ENCODE results near the gene MICAL3.
"Not testable (repeated sequence)": the region's sequence is repeated elsewhere in the genome, so short reads cannot be mapped to it uniquely, and the experiment has no call there.

The MICAL3 gene

GRCh38 chr22:17772249-17772957 is 252.0 kb downstream of the MICAL3 start:
- H3K4me3 ChIP-seq (ENCODE audit: low read length) = peak overlapping the region; percentile 68
- DNase-seq (ENCODE audit: low read depth) = no peak
- TF ChIP-seq CTCF (conservative IDR thresholded peaks at IDR 0.05; ENCODE audit: low read length) = no peak

- TF ChIP-seq CTCF (conservative IDR thresholded peaks at IDR 0.05; ENCODE audit: low read length) = no peak
- no peak for DNase-seq (ENCODE audit: low read depth)
- no peak overlapping the region for H3K4me3 ChIP-seq (ENCODE audit: low read length)
These were observed 253.9 kb downstream of the MICAL3 start for GRCh38 chr22:17770180-17771077.

GRCh38 chr22:17769716-17770082 is 254.7 kb downstream of the MICAL3 start:
- no peak for TF ChIP-seq CTCF (conservative IDR thresholded peaks at IDR 0.05; ENCODE audit: low read length)
- DNase-seq (ENCODE audit: low read depth) = no peak
- no peak overlapping the region for H3K4me3 ChIP-seq (ENCODE audit: low read length)

- TF ChIP-seq CTCF (conservative IDR thresholded peaks at IDR 0.05; ENCODE audit: low read length) = no peak
- no peak overlapping the region for H3K4me3 ChIP-seq (ENCODE audit: low read length)
- DNase-seq (ENCODE audit: low read depth) = no peak
These were observed 255.2 kb downstream of the MICAL3 start for GRCh38 chr22:17769013-17769715.

- TF ChIP-seq CTCF (conservative IDR thresholded peaks at IDR 0.05; ENCODE audit: low read length) = no peak
- H3K4me3 ChIP-seq (ENCODE audit: low read length) = no peak overlapping the region
- DNase-seq (ENCODE audit: low read depth) = no peak
These were observed 256.9 kb downstream of the MICAL3 start for GRCh38 chr22:17767233-17768065.

- not testable (repeated sequence) for H3K4me3 ChIP-seq (ENCODE audit: low read length); DNase-seq (ENCODE audit: low read depth)
These were observed 259.5 kb downstream of the MICAL3 start for GRCh38 chr22:17764852-17765251.

- H3K4me3 ChIP-seq (ENCODE audit: low read length) = no peak overlapping the region
- TF ChIP-seq CTCF (conservative IDR thresholded peaks at IDR 0.05; ENCODE audit: low read length) = no peak
- no peak for DNase-seq (ENCODE audit: low read depth)
These were observed 260.3 kb downstream of the MICAL3 start for GRCh38 chr22:17764036-17764435.

GRCh38 chr22:17763442-17763841 is 260.9 kb downstream of the MICAL3 start:
- not testable (repeated sequence) for DNase-seq (ENCODE audit: low read depth); H3K4me3 ChIP-seq (ENCODE audit: low read length)
